Liver (tissue), 9 donors: ENCODE results near the gene PCDHA11. TPM values are rescaled to one million over a fixed set of nuclear protein-coding genes. Genes with fewer than 3 reads are reported as not detected.
"Not testable (repeated sequence)": the region's sequence is repeated elsewhere in the genome, so short reads cannot be mapped to it uniquely, and the experiment has no call there.

Source experiments
- DNase-seq: peaks from one replicate; pipeline ENCODE4 v3.0.0-alpha.2; 2017; ENCODE audit warnings: low spot score
- H3K27ac ChIP-seq, 2 donors: one replicate each; pipeline ENCODE4 v1.7.0; 2013; ENCODE audit warnings: inconsistent platforms in 2 of 2, low read length in 2 of 2, control low read depth in 1 of 2, low read depth in 1 of 2, mild to moderate bottlenecking in 1 of 2
- H3K27me3 ChIP-seq, 4 donors: one replicate each; pipeline versions ENCODE4 v1.6.1 to v1.7.0; 2013; ENCODE audit warnings: low read length in 3 of 4, inconsistent platforms in 1 of 4, mild to moderate bottlenecking in 1 of 4, moderate library complexity in 1 of 4; ENCODE audit not compliant: control insufficient read depth in 4 of 4, insufficient read depth in 4 of 4
- H3K36me3 ChIP-seq, 4 donors: one replicate each; pipeline versions ENCODE4 v1.6.1 to v1.7.0; 2013; ENCODE audit warnings: low read length in 3 of 4, mild to moderate bottlenecking in 3 of 4, low read depth in 1 of 4, moderate library complexity in 1 of 4; ENCODE audit not compliant: control insufficient read depth in 4 of 4, insufficient read depth in 3 of 4
- H3K4me1 ChIP-seq, 4 donors: one replicate each; pipeline versions ENCODE4 v1.6.1 to v1.7.0; 2013; ENCODE audit warnings: low read length in 3 of 4, mild to moderate bottlenecking in 3 of 4, moderate library complexity in 1 of 4; ENCODE audit not compliant: control insufficient read depth in 4 of 4, insufficient read depth in 4 of 4
- H3K4me3 ChIP-seq, 3 donors: one replicate each; pipeline versions ENCODE4 v1.6.1 to v1.7.0; 2013; ENCODE audit warnings: low read length in 3 of 3, control low read depth in 1 of 3, low read depth in 1 of 3, mild to moderate bottlenecking in 1 of 3
- H3K9ac ChIP-seq, 2 donors: one replicate each; pipeline ENCODE4 v1.7.0; 2013; ENCODE audit warnings: low read length in 2 of 2, mild to moderate bottlenecking in 2 of 2, moderate library complexity in 2 of 2, control low read depth in 1 of 2, low read depth in 1 of 2
- H3K9me3 ChIP-seq, 4 donors: one replicate each; pipeline versions ENCODE4 v1.6.1 to v1.7.0; 2013; ENCODE audit warnings: low read length in 3 of 4; ENCODE audit not compliant: control insufficient read depth in 4 of 4
- FOXA2 ChIP-seq: IDR thresholded peaks from 2 replicates; pipeline ENCODE4 v1.6.1; 2016; ENCODE audit warnings: antibody characterized with exemption
- HNF4A ChIP-seq, 2 donors: conservative IDR thresholded peaks; 2 replicates each; pipeline ENCODE4 v1.6.1; 2016; ENCODE audit warnings: antibody characterized with exemption in 2 of 2, mild to moderate bottlenecking in 2 of 2
- HNF4G ChIP-seq: IDR thresholded peaks from 2 replicates; pipeline ENCODE4 v1.6.1; 2016; ENCODE audit warnings: antibody characterized with exemption
- JUND ChIP-seq, 2 donors: IDR thresholded peaks; 2 replicates each; pipeline ENCODE4 v1.6.1; 2016; ENCODE audit warnings: antibody characterized with exemption in 2 of 2
- RXRA ChIP-seq, 2 donors: IDR thresholded peaks; 2 replicates each; pipeline ENCODE4 v1.6.1; 2017 to 2018; ENCODE audit warnings: antibody characterized with exemption in 2 of 2, mild to moderate bottlenecking in 1 of 2
- YY1 ChIP-seq: IDR thresholded peaks from 2 replicates; pipeline ENCODE4 v1.6.1; 2016; ENCODE audit warnings: antibody characterized with exemption, mild to moderate bottlenecking
- WGBS: extraction: QIAGEN DNeasy Blood & Tissue Kit; methylation state at CpG from one replicate; pipeline ENCODE4 v1.1.7; 2013; 5-methylcytosine and 5-hydroxymethylcytosine counted together
- polyA plus RNA-seq, 2 donors: library from polyadenylated mRNA; stranded (reverse) in 1 of 2; unstranded in 1 of 2; fragments of 200-250 nt in 1 of 2; fragments of >200 nt in 1 of 2; fragmentation: Nextera tagmentation in 1 of 2; extraction: Ambion mirVana in 1 of 2; gene quantifications; one replicate each; pipeline versions ENCODE4 v1.2.1 to v1.2.3, GENCODE V29; 2013 to 2015
- total RNA-seq, 2 donors: library from RNA; depleted of rRNA; stranded (reverse); fragments of >200 nt; gene quantifications; one replicate each; pipeline ENCODE4 v1.2.3, GENCODE V29; 2014
- TF ChIP-seq, protein P1 (sequence below): fragments of 150-350 bp; IDR thresholded peaks from 2 replicates; pipeline ENCODE4 v1.5.1; 2017; ENCODE audit warnings: improper control_type of control experiment, low read depth, low read length; ENCODE audit not compliant: missing input control
- TF ChIP-seq, protein P2 (sequence below): IDR thresholded peaks from 2 replicates; pipeline ENCODE4 v1.6.1; 2016; ENCODE audit warnings: antibody characterized with exemption
- TF ChIP-seq, protein P3 (sequence below): IDR thresholded peaks from 2 replicates; pipeline ENCODE4 v1.6.1; 2016; ENCODE audit warnings: antibody characterized with exemption, mild to moderate bottlenecking
- donor health status: healthy.
- donor health status: healthy.
- donor health status: healthy.
- donor health status: healthy.
- donor health status: healthy.

PCDHA11 gene
- total and polyA plus RNA-seq, 4 donors: under 0.01 to 0.19 (median 0.05) TPM; not detected in 1

DNA sequence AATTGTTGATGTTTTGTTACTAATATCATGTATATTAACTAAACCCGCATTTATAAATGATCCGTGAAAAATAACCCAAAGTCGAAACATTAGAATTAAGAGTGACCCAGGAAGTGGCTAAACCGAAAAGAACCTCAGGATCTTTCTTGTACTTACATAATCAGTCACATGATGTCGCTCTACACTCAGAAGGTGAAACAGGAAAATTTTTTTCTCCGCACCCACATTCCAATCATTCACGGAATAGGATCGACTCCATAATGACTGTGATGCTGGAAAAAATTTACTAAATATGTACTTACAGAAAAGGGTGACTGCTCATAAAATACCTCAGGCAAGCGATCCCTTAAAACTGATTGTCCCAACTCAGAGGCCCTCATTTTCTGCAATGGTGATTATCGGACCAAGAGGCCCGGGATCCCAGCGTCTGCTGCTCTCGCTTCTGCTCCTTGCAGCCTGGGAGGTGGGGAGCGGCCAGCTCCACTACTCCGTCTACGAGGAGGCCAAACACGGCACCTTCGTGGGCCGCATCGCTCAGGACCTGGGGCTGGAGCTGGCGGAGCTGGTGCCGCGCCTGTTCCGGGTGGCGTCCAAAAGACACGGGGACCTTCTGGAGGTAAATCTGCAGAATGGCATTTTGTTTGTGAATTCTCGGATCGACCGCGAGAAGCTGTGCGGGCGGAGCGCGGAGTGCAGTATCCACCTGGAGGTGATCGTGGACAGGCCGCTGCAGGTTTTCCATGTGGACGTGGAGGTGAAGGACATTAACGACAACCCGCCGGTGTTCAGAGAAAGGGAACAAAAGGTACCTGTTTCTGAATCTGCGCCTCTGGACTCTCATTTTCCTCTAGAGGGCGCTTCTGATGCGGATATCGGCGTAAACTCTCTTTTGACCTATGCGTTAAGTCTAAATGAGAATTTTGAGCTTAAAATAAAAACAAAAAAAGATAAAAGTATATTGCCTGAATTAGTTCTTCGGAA, 6.6 kb downstream of the PCDHA11 start, which contains the start of gene PCDHA12:
Gene PCDHA12 (plus strand): TSS at position 224 of the 981 bp plus-strand sequence. CDS start 165 bp downstream, at position 389.
- Histone ChIP-seq H3K36me3 (no peaks in the 10 kb centered on the region), H3K27me3 (peaks cover 0 to 8% (median 4%) of the 10 kb centered on the region in 4 donors), H3K4me3 (peak within 1 kb of the TSS in 1 of 3 donors; percentile 45), H3K9me3 (peaks cover 15 to 35% (median 23%) of the 10 kb centered on the region in 4 donors), H3K27ac (no peak within 1 kb of the TSS), H3K4me1 (no peaks in the 10 kb centered on the region), H3K9ac (no peak within 1 kb of the TSS)
- TF ChIP-seq YY1 (no peak), HNF4A (conservative IDR thresholded peaks at IDR 0.05) (no peak), HNF4G (no peak), JUND (IDR thresholded peaks at IDR 0.05) (no peak), FOXA2 (no peak), RXRA (IDR thresholded peaks at IDR 0.05) (no peak)
- TF ChIP-seq, protein P1, sequence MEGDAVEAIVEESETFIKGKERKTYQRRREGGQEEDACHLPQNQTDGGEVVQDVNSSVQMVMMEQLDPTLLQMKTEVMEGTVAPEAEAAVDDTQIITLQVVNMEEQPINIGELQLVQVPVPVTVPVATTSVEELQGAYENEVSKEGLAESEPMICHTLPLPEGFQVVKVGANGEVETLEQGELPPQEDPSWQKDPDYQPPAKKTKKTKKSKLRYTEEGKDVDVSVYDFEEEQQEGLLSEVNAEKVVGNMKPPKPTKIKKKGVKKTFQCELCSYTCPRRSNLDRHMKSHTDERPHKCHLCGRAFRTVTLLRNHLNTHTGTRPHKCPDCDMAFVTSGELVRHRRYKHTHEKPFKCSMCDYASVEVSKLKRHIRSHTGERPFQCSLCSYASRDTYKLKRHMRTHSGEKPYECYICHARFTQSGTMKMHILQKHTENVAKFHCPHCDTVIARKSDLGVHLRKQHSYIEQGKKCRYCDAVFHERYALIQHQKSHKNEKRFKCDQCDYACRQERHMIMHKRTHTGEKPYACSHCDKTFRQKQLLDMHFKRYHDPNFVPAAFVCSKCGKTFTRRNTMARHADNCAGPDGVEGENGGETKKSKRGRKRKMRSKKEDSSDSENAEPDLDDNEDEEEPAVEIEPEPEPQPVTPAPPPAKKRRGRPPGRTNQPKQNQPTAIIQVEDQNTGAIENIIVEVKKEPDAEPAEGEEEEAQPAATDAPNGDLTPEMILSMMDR: no peak
- TF ChIP-seq, protein P2, sequence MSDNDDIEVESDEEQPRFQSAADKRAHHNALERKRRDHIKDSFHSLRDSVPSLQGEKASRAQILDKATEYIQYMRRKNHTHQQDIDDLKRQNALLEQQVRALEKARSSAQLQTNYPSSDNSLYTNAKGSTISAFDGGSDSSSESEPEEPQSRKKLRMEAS: no peak
- TF ChIP-seq, protein P3, sequence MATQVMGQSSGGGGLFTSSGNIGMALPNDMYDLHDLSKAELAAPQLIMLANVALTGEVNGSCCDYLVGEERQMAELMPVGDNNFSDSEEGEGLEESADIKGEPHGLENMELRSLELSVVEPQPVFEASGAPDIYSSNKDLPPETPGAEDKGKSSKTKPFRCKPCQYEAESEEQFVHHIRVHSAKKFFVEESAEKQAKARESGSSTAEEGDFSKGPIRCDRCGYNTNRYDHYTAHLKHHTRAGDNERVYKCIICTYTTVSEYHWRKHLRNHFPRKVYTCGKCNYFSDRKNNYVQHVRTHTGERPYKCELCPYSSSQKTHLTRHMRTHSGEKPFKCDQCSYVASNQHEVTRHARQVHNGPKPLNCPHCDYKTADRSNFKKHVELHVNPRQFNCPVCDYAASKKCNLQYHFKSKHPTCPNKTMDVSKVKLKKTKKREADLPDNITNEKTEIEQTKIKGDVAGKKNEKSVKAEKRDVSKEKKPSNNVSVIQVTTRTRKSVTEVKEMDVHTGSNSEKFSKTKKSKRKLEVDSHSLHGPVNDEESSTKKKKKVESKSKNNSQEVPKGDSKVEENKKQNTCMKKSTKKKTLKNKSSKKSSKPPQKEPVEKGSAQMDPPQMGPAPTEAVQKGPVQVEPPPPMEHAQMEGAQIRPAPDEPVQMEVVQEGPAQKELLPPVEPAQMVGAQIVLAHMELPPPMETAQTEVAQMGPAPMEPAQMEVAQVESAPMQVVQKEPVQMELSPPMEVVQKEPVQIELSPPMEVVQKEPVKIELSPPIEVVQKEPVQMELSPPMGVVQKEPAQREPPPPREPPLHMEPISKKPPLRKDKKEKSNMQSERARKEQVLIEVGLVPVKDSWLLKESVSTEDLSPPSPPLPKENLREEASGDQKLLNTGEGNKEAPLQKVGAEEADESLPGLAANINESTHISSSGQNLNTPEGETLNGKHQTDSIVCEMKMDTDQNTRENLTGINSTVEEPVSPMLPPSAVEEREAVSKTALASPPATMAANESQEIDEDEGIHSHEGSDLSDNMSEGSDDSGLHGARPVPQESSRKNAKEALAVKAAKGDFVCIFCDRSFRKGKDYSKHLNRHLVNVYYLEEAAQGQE: no peak
- DNase-seq: no peak
- WGBS: 16% methylated on average over 47 of the region's 47 CpGs

DNA sequence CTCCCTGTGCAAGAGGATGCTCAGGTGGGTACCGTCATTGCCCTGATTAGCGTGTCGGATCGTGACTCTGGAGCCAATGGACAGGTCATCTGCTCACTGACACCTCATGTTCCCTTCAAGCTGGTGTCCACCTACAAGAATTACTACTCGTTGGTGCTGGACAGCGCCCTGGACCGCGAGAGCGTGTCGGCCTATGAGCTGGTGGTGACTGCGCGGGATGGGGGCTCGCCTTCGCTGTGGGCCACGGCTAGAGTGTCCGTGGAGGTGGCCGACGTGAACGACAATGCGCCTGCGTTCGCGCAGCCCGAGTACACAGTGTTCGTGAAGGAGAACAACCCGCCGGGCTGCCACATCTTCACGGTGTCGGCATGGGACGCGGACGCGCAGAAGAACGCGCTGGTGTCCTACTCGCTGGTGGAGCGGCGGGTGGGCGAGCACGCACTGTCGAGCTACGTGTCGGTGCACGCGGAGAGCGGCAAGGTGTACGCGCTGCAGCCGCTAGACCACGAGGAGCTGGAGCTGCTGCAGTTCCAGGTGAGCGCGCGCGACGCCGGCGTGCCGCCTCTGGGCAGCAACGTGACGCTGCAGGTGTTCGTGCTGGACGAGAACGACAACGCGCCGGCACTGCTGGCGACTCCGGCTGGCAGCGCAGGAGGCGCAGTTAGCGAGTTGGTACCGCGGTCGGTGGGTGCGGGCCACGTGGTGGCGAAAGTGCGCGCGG, 7.9 kb downstream of the PCDHA11 start:
- Histone ChIP-seq H3K9me3 (peaks cover 8 to 27% (median 16%) of the 10 kb centered on the region in 4 donors), H3K4me3 (peak overlapping the region in 2 of 3 donors; percentile 17 to 45)
- H3K36me3 ChIP-seq, H3K27me3 ChIP-seq, DNase-seq, H3K27ac ChIP-seq, H3K4me1 ChIP-seq, H3K9ac ChIP-seq: not testable (repeated sequence)
- WGBS: 35% methylated on average over 80 of the region's 80 CpGs
